HepG2 (cell line): Measurements from ENCODE around the gene TOGARAM1. TPM values are rescaled to one million over a fixed set of nuclear protein-coding genes. Genes with fewer than 3 reads are reported as not detected.

Source experiments
- ATAC-seq: fragments of 200-7000 bp; cut with Tn5 transposase; 3 replicates; pipeline ENCODE4 v1.9.1; 2020; ENCODE audit warnings: mild to moderate bottlenecking, moderate library complexity
- BruUV-seq: library from RNA; stranded (reverse); fragments of 400-500 nt; replicated peaks from 2 replicates; lab custom pipeline; 2021; lab: Mats Ljungman, UMichigan
- CTCF ChIA-PET: fragments of 300-600 bp; formaldehyde crosslinking; extraction: SDS; loops from one replicate; lab custom pipeline; 2021; ENCODE audit warnings: low total read pairs, inconsistent platforms, low intra/inter-chr PET ratio; lab: Yijun Ruan, JAX
- POLR2A ChIA-PET: fragments of 350-600 bp; sonication (Branson Sonifier 250); formaldehyde crosslinking; loops from one replicate; lab custom pipeline; 2020; ENCODE audit warnings: antibody characterized with exemption, inconsistent platforms; lab: Yijun Ruan, JAX
- DNase-seq: peaks from one replicate; pipeline ENCODE4 v3.0.0-alpha.2; 2015; ENCODE audit warnings: low spot score
- FAIRE-seq: peaks from 3 replicates; lab custom pipeline; 2011; peaks lifted over from hg19 to GRCh38; lab: Jason Lieb, UNC
- H2AFZ ChIP-seq: one replicate; pipeline ENCODE4 v1.6.1; 2011; ENCODE audit warnings: low read length, inconsistent platforms
- H3K27ac ChIP-seq: fragments of 300-600 bp; 3 replicates; pipeline ENCODE4 v1.8.0; 2011; ENCODE audit warnings: mixed run types, mild to moderate bottlenecking, mixed read lengths, low read length, inconsistent platforms; ENCODE audit not compliant: insufficient read depth; ENCODE audit errors: extremely low read length
- H3K27me3 ChIP-seq, 2 experiments: fragments of 200-600 bp in 1 of 2; 2 replicates in 1 of 2; 3 replicates in 1 of 2; pipeline versions ENCODE4 v1.6.0 to v1.8.0; 2011; ENCODE audit warnings: low read length in 2 of 2, mild to moderate bottlenecking in 2 of 2, moderate library complexity in 2 of 2, inconsistent platforms in 1 of 2; ENCODE audit not compliant: insufficient read depth in 2 of 2, control insufficient read depth in 1 of 2
- H3K36me3 ChIP-seq, 2 experiments: fragments of 200-600 bp in 1 of 2; replicated peaks in 1 of 2; 2 replicates in 1 of 2; 3 replicates in 1 of 2; pipeline versions ENCODE4 v1.5.1 to v1.8.0; 2011; ENCODE audit warnings: low read length in 2 of 2, inconsistent platforms in 1 of 2; ENCODE audit not compliant: insufficient read depth in 2 of 2, control insufficient read depth in 1 of 2
- H3K4me1 ChIP-seq: 2 replicates; pipeline ENCODE4 v1.5.1; 2012; ENCODE audit warnings: low read length, inconsistent platforms; ENCODE audit not compliant: insufficient read depth
- H3K4me2 ChIP-seq: 2 replicates; pipeline ENCODE4 v1.6.0; 2011; ENCODE audit warnings: low read depth, low read length, inconsistent platforms
- H3K4me3 ChIP-seq, 3 experiments: fragments of 200-600 bp in 1 of 3; sonication (generic), shearing (Covaris generic) in 1 of 3; replicated peaks in 1 of 3; 2 replicates each; pipeline ENCODE4 v1.5.1; 2011 to 2016; ENCODE audit warnings: low read length in 3 of 3, inconsistent platforms in 2 of 3, low read depth in 2 of 3, mild to moderate bottlenecking in 2 of 3, control low read depth in 1 of 3, mixed read lengths in 1 of 3; ENCODE audit not compliant: insufficient read depth in 1 of 3
- H3K79me2 ChIP-seq: one replicate; pipeline ENCODE4 v1.6.1; 2011; ENCODE audit warnings: low read length, inconsistent platforms; ENCODE audit not compliant: insufficient read depth
- H3K9ac ChIP-seq: 2 replicates; pipeline ENCODE4 v1.6.0; 2011; ENCODE audit warnings: mild to moderate bottlenecking, low read depth, low read length, inconsistent platforms; ENCODE audit not compliant: insufficient read depth
- H3K9me3 ChIP-seq: 2 replicates; pipeline ENCODE4 v1.5.1; 2012; ENCODE audit warnings: mild to moderate bottlenecking, low read length
- H4K20me1 ChIP-seq: 2 replicates; pipeline ENCODE4 v1.6.0; 2011; ENCODE audit warnings: inconsistent platforms, mild to moderate bottlenecking, low read length, moderate library complexity; ENCODE audit not compliant: insufficient read depth
- BCL6 ChIP-seq: IDR thresholded peaks from 2 replicates; pipeline ENCODE4 v1.6.1; 2016; ENCODE audit warnings: missing genetic modification reagents, missing compliant biosample characterization
- DRAP1 ChIP-seq: IDR thresholded peaks from 2 replicates; pipeline ENCODE4 v1.6.1; 2016; ENCODE audit warnings: missing genetic modification reagents, missing compliant biosample characterization
- FOXO4 ChIP-seq: sonication (generic); formaldehyde crosslinking; conservative IDR thresholded peaks from 2 replicates; pipeline ENCODE4 v1.8.1; 2023; ENCODE audit warnings: missing genetic modification reagents
- IRF2 ChIP-seq: IDR thresholded peaks from 2 replicates; pipeline ENCODE4 v1.6.1; 2018; ENCODE audit warnings: missing genetic modification reagents, missing compliant biosample characterization
- MAZ ChIP-seq, 2 experiments: sonication (generic) in 1 of 2; formaldehyde crosslinking in 1 of 2; IDR thresholded peaks; 2 replicates each; pipeline versions ENCODE4 v1.5.0 to v1.6.1; 2012 to 2020; ENCODE audit warnings: low read depth in 2 of 2, mild to moderate bottlenecking in 2 of 2, borderline replicate concordance in 1 of 2, improper control_type of control experiment in 1 of 2, low read length in 1 of 2, missing genetic modification reagents in 1 of 2, moderate library complexity in 1 of 2
- STAG1 ChIP-seq: sonication (generic); formaldehyde crosslinking; IDR thresholded peaks from 2 replicates; pipeline ENCODE4 v1.4.0; 2020; ENCODE audit warnings: missing genetic modification reagents
- TFE3 ChIP-seq: IDR thresholded peaks from 2 replicates; pipeline ENCODE4 v1.6.1; 2016
- ZBTB4 ChIP-seq: sonication (generic); formaldehyde crosslinking; IDR thresholded peaks from 2 replicates; pipeline ENCODE4 v1.4.0; 2020; ENCODE audit warnings: missing genetic modification reagents, mild to moderate bottlenecking, borderline replicate concordance
- ZNF264 ChIP-seq: sonication (generic); formaldehyde crosslinking; IDR thresholded peaks from 2 replicates; pipeline ENCODE4 v1.4.0; 2020; ENCODE audit warnings: missing genetic modification reagents
- ZNF687 ChIP-seq: sonication (generic); formaldehyde crosslinking; IDR thresholded peaks from 2 replicates; pipeline ENCODE4 v1.5.1; 2020; ENCODE audit warnings: mild to moderate bottlenecking, missing genetic modification reagents, moderate library complexity
- WGBS: methylation state at CpG from one replicate; pipeline ENCODE4 v1.1.6; 2017; ENCODE audit warnings: low lambda C conversion rate; 5-methylcytosine and 5-hydroxymethylcytosine counted together
- in situ Hi-C: cut with HindIII; loops from 2 replicates; pipeline ENCODE4 v1.10.0; 2017; ENCODE audit warnings: low pct_unique_long_range_greater_than_20kb; ENCODE audit not compliant: extremely low pct_ligation_motif_present
- intact Hi-C: fragments of 100-400 bp; cut with micrococcal nuclease; formaldehyde crosslinking; loops from one replicate; pipeline ENCODE4 v1.10.0; 2022; ENCODE audit not compliant: unreplicated experiment
- polyA plus RNA-seq, 8 experiments: library from polyadenylated mRNA; depleted of rRNA in 3 of 8; stranded (reverse) in 7 of 8; unstranded in 1 of 8; fragments of >200 nt; fragmentation: Illumina TruSeq in 4 of 8; extraction: Trizol in 4 of 8; gene quantifications; 2 replicates each; pipeline versions ENCODE4 v1.2.1 to v1.2.3, GENCODE V29; 2011 to 2016; ENCODE audit warnings: low read depth in 4 of 8, missing spikeins in 1 of 8, mixed read lengths in 1 of 8; ENCODE audit not compliant: insufficient read depth in 1 of 8
- total RNA-seq, 5 experiments: library from RNA; depleted of rRNA; stranded (reverse); fragments of >200 nt; fragmentation: Illumina TruSeq; extraction: Trizol; gene quantifications; 2 replicates each; pipeline ENCODE4 v1.2.3, GENCODE V29; 2016; ENCODE audit warnings: low read depth in 1 of 5

The TOGARAM1 gene
- total and polyA plus RNA-seq, 2 of the 13 experiments (the other 11 are each of a cell fraction or from before 2014, with no cell fraction given): 5.6 to 9.8 TPM

GRCh38 chr14:45083976-45084722, 122.2 kb downstream of the TOGARAM1 start, which contains the start of gene PRPF39:
PRPF39 (plus strand) TSS chr14:45084116; CDS start chr14:45095240, 11,124 bp downstream.
- Histone ChIP-seq H3K79me2 (peaks cover 51% of the 10 kb centered on the region), H3K4me2 (peak within 1 kb of the TSS; percentile 94), H3K27me3 (no peaks in the 10 kb centered on the region), H3K9me3 (no peaks in the 10 kb centered on the region), H4K20me1 (peaks cover 36% of the 10 kb centered on the region), H3K36me3 (0 out of 5 replicates have a peak, but pooled peaks cover 0 to 4% of the 10 kb centered on the region in 2 experiments), H3K4me1 (peaks cover 62% of the 10 kb centered on the region), H3K9ac (peak within 1 kb of the TSS; percentile 84), H3K27ac (peak within 1 kb of the TSS; percentile 77), H3K4me3 (peak within 1 kb of the TSS; percentile 81 to 91 (median 90)), H2AFZ (peak within 1 kb of the TSS; percentile 98)
- WGBS: under 1% methylated on average over 13 of the region's 49 CpGs
- TSS peak; percentile 65 for BruUV-seq
- FAIRE-seq (no peak), ATAC-seq (peak; percentile 92), DNase-seq (peak; percentile 87)
- CTCF ChIA-PET: no interaction called here
- intact Hi-C loops: loop anchor here (2.0 kb wide), 2 partner anchors 51 to 121 kb away; partner anchors contain the start of genes FANCM, FKBP3 and TOGARAM1
- in situ Hi-C loops: no loop called here
- POLR2A ChIA-PET: interaction anchor here (0.7 to 1.9 kb wide), 9 partner anchors 14 to 187 kb away, joined by 3 to 7 read pairs (median 5); partner anchors contain the start of genes FKBP3, KLHL28, MIS18BP1 and TOGARAM1
- TF ChIP-seq MAZ (IDR thresholded peaks at IDR 0.05; ENCODE audit: borderline replicate concordance, low read depth, low read length): no peak; the same call in 1 of the 2 replicates
- peak; percentile 64; the same call in 1 of the 2 replicates for TF ChIP-seq MAZ (CRISPR knock-in tag; IDR thresholded peaks at IDR 0.05; ENCODE audit: low read depth)
- TF ChIP-seq TFE3 (CRISPR knock-in tag): 0 out of 2 replicates have a peak, but pooled peaks have one; percentile 63
- TF ChIP-seq ZBTB4: peak; percentile 57; the same call in 1 of the 2 replicates
- TF ChIP-seq ZNF264 (CRISPR knock-in tag): no peak
- peak; percentile 36; the same call in 1 of the 2 replicates for TF ChIP-seq IRF2
- TF ChIP-seq STAG1: no peak
- 0 out of 2 replicates have a peak, but pooled peaks have one; percentile 13 for TF ChIP-seq DRAP1
- peak; percentile 92 for TF ChIP-seq ZNF687 (CRISPR knock-in tag)
- no peak for TF ChIP-seq FOXO4 (CRISPR knock-in tag)
- no peak; the same call in 1 of the 2 replicates for TF ChIP-seq BCL6 (CRISPR knock-in tag)
